ENCODE results near the gene DZANK1.
"Not testable (repeated sequence)": the region's sequence is repeated elsewhere in the genome, so short reads cannot be mapped to it uniquely, and the experiment has no call there.

DZANK1 gene

GRCh38 chr20:18380908-18381529 is 85.8 kb downstream of the DZANK1 start:
- DNase-seq (ENCODE audit: extremely low read depth in 1 of 2, low read depth in 1 of 2): no peak

DNA sequence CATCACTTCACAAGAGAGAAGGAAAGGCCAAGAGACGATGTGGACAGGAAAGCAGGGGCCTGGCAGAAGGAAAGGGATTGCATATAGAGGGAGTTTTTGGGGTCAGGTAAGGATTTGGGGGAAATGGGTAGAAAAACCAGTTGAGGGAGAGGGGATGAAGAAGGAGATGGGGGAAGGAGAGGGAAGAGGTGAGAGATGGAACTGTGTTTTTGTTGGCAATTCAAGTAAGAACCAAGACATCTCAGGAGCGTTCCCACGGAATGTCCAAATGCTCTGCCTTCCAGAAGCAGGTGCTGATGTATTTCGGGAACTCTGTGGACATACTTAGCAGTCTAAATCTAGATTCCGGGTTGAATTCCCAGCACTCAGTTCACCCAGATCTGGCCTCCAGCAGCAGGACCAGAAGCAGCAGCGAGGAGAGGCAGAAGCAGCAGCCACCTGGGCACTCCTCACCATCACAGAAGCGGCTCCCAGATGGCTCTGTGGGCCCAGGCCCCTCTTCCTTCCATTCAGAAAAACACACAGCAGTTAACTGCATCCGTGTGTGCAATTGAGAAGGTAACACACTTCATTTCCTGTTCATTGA is 88.8 kb downstream of the DZANK1 start:
- no peak for DNase-seq (ENCODE audit: extremely low read depth in 1 of 2, low read depth in 1 of 2)

- not testable (repeated sequence) for DNase-seq (ENCODE audit: extremely low read depth in 1 of 2, low read depth in 1 of 2)
Measured at GRCh38 chr20:18375551-18375950, 91.3 kb downstream of the DZANK1 start.

- no peak for DNase-seq (ENCODE audit: extremely low read depth in 1 of 2, low read depth in 1 of 2)
Measured at GRCh38 chr20:18372296-18372695, 94.5 kb downstream of the DZANK1 start.

DNA sequence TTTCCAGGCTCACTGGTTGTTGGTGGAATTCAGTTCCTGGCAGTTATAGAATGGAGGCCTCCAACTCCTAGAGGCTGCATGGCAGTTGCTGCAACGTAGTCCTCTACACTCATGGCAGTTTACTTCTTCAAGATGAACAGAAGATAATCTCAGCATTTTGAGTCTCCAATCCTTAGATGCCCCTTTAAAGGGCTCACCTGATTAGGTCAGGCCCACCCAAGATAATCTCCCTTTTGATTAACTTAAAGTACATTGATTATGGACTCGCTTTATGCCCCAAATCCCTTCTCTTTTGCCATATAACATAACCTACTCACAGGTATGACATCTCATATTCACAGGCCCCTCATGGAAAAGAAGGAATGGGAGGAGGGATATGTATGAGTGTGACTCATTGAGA is 102.1 kb downstream of the DZANK1 start:
- DNase-seq (ENCODE audit: extremely low read depth in 1 of 2, low read depth in 1 of 2): no peak

GRCh38 chr20:18363708-18364107 is 103.1 kb downstream of the DZANK1 start:
- no peak for DNase-seq (ENCODE audit: extremely low read depth in 1 of 2, low read depth in 1 of 2)

DNA sequence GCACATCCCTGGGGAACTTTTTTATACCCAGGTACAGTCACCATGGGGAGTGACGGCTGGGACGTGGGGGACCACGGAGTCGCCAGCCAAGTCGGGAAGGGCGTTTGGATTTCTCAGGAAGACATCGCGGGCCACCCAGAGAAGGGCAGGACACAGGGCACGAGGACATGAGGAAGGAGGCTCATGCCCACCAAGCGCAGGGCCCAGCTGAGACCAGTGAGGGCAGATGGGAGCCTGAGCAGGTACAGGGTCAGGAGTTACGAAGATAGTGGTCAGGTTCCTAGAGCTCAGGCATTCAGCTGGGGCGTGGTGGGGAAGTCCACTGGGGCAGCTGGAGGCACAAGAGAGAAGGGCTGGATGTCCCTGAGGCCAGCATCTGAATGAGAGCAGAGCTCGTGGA is 103.9 kb downstream of the DZANK1 start:
- no peak for DNase-seq (ENCODE audit: extremely low read depth in 1 of 2, low read depth in 1 of 2)

GRCh38 chr20:18361678-18362077 is 105.2 kb downstream of the DZANK1 start:
- no peak for DNase-seq (ENCODE audit: extremely low read depth in 1 of 2, low read depth in 1 of 2)

GRCh38 chr20:18360635-18361034 is 106.2 kb downstream of the DZANK1 start:
- DNase-seq (ENCODE audit: extremely low read depth in 1 of 2, low read depth in 1 of 2): no peak

DNA sequence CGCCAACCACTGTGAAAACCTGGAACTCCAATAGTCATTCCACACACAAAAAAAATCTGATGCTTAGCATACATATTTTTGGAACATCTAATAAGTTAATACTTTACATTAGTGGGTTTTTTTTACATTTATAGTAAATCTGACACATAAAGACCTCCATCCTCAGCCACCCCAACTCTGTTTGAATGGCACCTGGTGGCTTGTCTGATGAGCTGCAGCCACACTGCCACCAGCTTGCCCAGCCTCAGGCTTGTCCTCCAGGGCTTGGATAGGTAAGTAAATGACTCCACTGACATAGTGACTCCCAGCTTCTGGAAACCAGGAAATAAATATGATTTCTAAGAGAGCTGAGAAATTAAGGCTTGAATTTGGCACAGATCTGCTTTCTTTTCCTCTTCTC is 107.0 kb downstream of the DZANK1 start:
- no peak for DNase-seq (ENCODE audit: extremely low read depth in 1 of 2, low read depth in 1 of 2)

GRCh38 chr20:18349749-18350148 is 117.1 kb downstream of the DZANK1 start:
- not testable (repeated sequence) for DNase-seq (ENCODE audit: extremely low read depth in 1 of 2, low read depth in 1 of 2)
